Muscle layer of duodenum (tissue), 2 donors: Measurements from ENCODE around the gene CDK8.

Experiments used
- H3K27ac ChIP-seq: one replicate; pipeline ENCODE4 v1.7.0; 2013; ENCODE audit warnings: mild to moderate bottlenecking, low read length
- H3K27me3 ChIP-seq: one replicate; pipeline ENCODE4 v1.7.0; 2013; ENCODE audit warnings: low read depth, mild to moderate bottlenecking, control low read depth, low read length
- H3K36me3 ChIP-seq, 2 donors: one replicate each; pipeline ENCODE4 v1.7.0; 2013; ENCODE audit warnings: low read length in 2 of 2, control low read depth in 1 of 2, mild to moderate bottlenecking in 1 of 2; ENCODE audit not compliant: insufficient read depth in 2 of 2, control insufficient read depth in 1 of 2
- H3K4me1 ChIP-seq, 2 donors: one replicate each; pipeline ENCODE4 v1.7.0; 2013; ENCODE audit warnings: low read length in 2 of 2, mild to moderate bottlenecking in 2 of 2, control low read depth in 1 of 2, moderate library complexity in 1 of 2; ENCODE audit not compliant: insufficient read depth in 2 of 2, control insufficient read depth in 1 of 2
- H3K4me3 ChIP-seq, 2 donors: one replicate each; pipeline ENCODE4 v1.7.0; 2013; ENCODE audit warnings: low read length in 2 of 2, low read depth in 1 of 2, mild to moderate bottlenecking in 1 of 2
- H3K9me3 ChIP-seq, 2 donors: one replicate each; pipeline ENCODE4 v1.7.0; 2013; ENCODE audit warnings: low read length in 2 of 2, control low read depth in 1 of 2, mild to moderate bottlenecking in 1 of 2; ENCODE audit not compliant: control insufficient read depth in 1 of 2
- donor health status: healthy.

The CDK8 gene

GRCh38 chr13:26343816-26344215 lies 89.9 kb downstream of the CDK8 start:
- no peak overlapping the region for H3K4me3 ChIP-seq
- H3K27me3 ChIP-seq = no peaks in the 10 kb centered on the region
- no peak overlapping the region for H3K27ac ChIP-seq
- no peaks in the 10 kb centered on the region for H3K9me3 ChIP-seq
- no peaks in the 10 kb centered on the region for H3K4me1 ChIP-seq
- no peaks in the 10 kb centered on the region for H3K36me3 ChIP-seq

- no peaks in the 10 kb centered on the region for H3K4me1 ChIP-seq
- H3K27me3 ChIP-seq = no peaks in the 10 kb centered on the region
- H3K9me3 ChIP-seq = no peaks in the 10 kb centered on the region
- H3K36me3 ChIP-seq = peaks cover 0 to 3% of the 10 kb centered on the region in 2 donors
- no peak overlapping the region for H3K4me3 ChIP-seq
- no peak overlapping the region for H3K27ac ChIP-seq
Measured at GRCh38 chr13:26344980-26345379, 91.1 kb downstream of the CDK8 start.

GRCh38 chr13:26348966-26349365 lies 95.0 kb downstream of the CDK8 start:
- Histone ChIP-seq H3K4me1 (no peaks in the 10 kb centered on the region), H3K27me3 (no peaks in the 10 kb centered on the region), H3K36me3 (peaks cover 0 to 10% of the 10 kb centered on the region in 2 donors), H3K9me3 (no peaks in the 10 kb centered on the region), H3K4me3 (no peak overlapping the region), H3K27ac (no peak overlapping the region)

DNA sequence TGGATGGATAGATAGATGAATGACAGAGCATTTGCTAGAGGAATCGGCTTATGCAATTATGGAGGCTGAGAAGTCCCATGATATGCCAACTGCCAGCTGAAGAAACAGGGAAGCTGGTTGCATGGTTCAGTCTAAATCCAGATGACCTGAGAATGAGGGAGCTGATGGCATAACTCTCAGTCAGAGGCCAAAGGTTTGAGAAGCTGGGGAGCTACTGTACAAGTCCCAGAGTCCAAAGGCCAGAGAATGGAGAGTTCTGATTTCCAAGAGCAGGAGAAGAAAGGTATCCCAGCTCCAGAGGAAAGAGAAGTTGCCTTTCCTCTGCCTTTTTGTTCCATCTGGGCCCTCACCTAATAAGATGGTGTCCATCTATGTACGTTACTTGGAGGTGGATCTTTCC lies 108.3 kb downstream of the CDK8 start:
- peaks cover 0 to 3% of the 10 kb centered on the region in 2 donors for H3K36me3 ChIP-seq
- H3K27ac ChIP-seq = no peak overlapping the region
- no peaks in the 10 kb centered on the region for H3K9me3 ChIP-seq
- no peak overlapping the region for H3K4me3 ChIP-seq
- no peaks in the 10 kb centered on the region for H3K4me1 ChIP-seq
- H3K27me3 ChIP-seq = no peaks in the 10 kb centered on the region

DNA sequence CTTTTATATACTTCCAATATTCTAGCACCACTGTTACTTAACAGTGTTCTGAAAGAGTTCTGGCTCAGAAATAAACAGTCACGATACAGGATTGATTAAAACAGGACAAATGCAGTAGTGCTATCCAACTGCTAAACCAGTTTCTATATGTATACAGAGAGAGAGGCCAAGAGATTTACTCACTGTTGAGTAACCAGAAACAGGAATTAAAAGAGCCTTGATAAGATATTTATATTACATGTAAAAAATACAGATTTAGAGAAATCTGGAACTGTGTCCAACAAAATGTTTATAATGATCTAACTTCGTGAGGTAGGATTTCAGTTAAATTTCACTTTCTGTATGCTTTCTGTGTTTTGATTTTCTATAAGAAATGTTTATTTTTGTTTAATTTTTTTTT lies 116.6 kb downstream of the CDK8 start:
- Histone ChIP-seq H3K4me1 (no peaks in the 10 kb centered on the region), H3K27me3 (no peaks in the 10 kb centered on the region), H3K36me3 (no peaks in the 10 kb centered on the region), H3K4me3 (no peak overlapping the region), H3K27ac (no peak overlapping the region), H3K9me3 (no peaks in the 10 kb centered on the region)

DNA sequence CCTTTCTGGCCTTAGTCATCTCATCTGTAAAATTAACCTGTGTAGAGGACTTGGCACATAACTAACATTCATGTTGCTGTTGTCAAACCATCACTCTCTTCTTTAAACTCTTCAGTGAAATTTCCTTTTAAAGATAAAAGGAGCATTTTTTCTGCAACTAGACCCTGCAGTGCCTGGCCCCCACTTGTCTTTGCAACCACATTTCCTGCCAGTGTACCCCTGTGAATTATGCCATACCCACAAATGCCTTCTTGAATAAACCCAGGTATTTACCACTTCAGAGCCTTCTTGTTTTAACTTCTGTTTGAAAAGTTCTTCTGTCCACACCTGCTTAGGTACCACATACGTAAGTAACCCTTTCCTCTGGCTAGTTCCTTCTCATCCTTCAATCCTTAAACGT lies 118.8 kb downstream of the CDK8 start:
- Histone ChIP-seq H3K4me3 (no peak overlapping the region), H3K27ac (no peak overlapping the region), H3K27me3 (no peaks in the 10 kb centered on the region), H3K9me3 (no peaks in the 10 kb centered on the region), H3K4me1 (peaks cover 0 to 4% of the 10 kb centered on the region in 2 donors), H3K36me3 (no peaks in the 10 kb centered on the region)

DNA sequence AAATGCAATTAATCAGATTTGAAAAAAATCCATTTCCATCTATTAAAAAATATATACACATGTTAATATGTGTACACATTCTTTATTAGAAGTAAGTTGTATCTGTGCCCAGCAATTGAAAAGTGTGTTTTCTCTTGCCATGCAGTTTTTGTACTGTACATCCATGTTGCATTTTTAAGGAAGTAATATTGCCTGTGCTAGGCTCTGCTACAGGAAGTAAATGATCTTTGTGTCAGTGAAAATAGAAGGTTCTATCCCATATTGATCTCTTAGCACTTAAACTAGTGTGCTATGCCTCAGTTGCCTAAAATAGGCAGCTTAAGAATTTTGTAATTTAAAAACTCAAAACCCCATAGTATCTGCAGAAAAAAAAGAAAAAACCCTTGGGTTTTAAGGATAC lies 122.5 kb downstream of the CDK8 start:
- Histone ChIP-seq H3K36me3 (no peaks in the 10 kb centered on the region), H3K9me3 (no peaks in the 10 kb centered on the region), H3K4me1 (peaks cover 0 to 8% of the 10 kb centered on the region in 2 donors), H3K27me3 (no peaks in the 10 kb centered on the region), H3K4me3 (no peak overlapping the region), H3K27ac (no peak overlapping the region)

DNA sequence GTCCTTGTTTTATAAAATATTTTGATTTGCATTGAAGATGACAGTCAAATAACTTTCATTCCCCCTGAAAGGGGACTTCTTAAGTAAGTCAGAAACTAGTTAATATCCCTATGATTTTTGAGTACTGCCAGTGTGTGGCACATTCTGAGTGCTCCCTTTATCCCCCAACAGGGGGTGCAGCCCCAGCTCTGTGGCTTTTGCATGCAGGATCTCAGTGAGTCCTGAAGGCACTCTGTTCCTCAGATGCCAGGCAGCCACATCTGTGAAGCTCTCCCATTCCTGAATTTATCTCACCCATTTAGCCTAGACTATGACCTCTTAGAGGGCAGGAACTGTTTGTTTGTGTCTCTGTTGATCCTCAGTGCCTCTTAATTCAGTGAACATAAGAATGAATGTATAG lies 123.1 kb downstream of the CDK8 start:
- H3K9me3 ChIP-seq = no peaks in the 10 kb centered on the region
- H3K27me3 ChIP-seq = no peaks in the 10 kb centered on the region
- no peaks in the 10 kb centered on the region for H3K36me3 ChIP-seq
- no peak overlapping the region for H3K27ac ChIP-seq
- peaks cover 0 to 12% of the 10 kb centered on the region in 2 donors for H3K4me1 ChIP-seq
- no peak overlapping the region for H3K4me3 ChIP-seq

GRCh38 chr13:26378116-26378515 lies 124.2 kb downstream of the CDK8 start:
- Histone ChIP-seq H3K4me3 (no peak overlapping the region), H3K4me1 (peaks cover 0 to 12% of the 10 kb centered on the region in 2 donors), H3K27me3 (no peaks in the 10 kb centered on the region), H3K36me3 (no peaks in the 10 kb centered on the region), H3K9me3 (no peaks in the 10 kb centered on the region), H3K27ac (no peak overlapping the region)

DNA sequence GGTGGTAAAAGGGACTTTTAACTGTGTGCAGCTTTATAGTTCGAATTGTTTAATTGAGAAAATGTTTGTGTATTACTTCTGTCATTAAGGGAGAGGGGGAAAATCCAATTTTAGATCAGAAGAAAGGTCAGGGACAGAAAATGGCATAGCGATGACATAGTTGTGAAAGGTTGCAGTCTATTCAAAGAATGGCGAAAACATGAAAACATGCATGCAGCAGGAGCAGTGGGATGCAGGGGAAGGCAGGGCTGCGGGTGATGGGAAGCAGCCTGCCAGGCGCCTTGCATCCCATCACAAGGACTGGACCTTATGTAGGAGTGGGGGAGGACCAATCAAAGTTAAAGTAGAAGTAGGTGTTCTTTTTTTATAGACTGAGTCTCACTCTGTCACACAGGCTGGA lies 125.9 kb downstream of the CDK8 start:
- peaks cover 0 to 12% of the 10 kb centered on the region in 2 donors for H3K4me1 ChIP-seq
- H3K4me3 ChIP-seq = no peak overlapping the region
- H3K36me3 ChIP-seq = no peaks in the 10 kb centered on the region
- H3K9me3 ChIP-seq = no peaks in the 10 kb centered on the region
- H3K27me3 ChIP-seq = no peaks in the 10 kb centered on the region
- no peak overlapping the region for H3K27ac ChIP-seq

GRCh38 chr13:26380930-26381329 lies 127.0 kb downstream of the CDK8 start:
- no peak overlapping the region for H3K4me3 ChIP-seq

GRCh38 chr13:26382366-26382765 lies 128.4 kb downstream of the CDK8 start:
- Histone ChIP-seq H3K4me1 (peaks cover 0 to 9% of the 10 kb centered on the region in 2 donors), H3K9me3 (no peaks in the 10 kb centered on the region), H3K4me3 (no peak overlapping the region), H3K36me3 (peaks cover 5 to 9% of the 10 kb centered on the region in 2 donors), H3K27ac (no peak overlapping the region), H3K27me3 (no peaks in the 10 kb centered on the region)

More at GRCh38 chr13:26380930-26381329, 127.0 kb downstream of the CDK8 start:
- Histone ChIP-seq H3K27ac (no peak overlapping the region), H3K36me3 (peaks cover 0 to 1% of the 10 kb centered on the region in 2 donors), H3K4me1 (peaks cover 0 to 12% of the 10 kb centered on the region in 2 donors), H3K27me3 (no peaks in the 10 kb centered on the region), H3K9me3 (no peaks in the 10 kb centered on the region)
